HG02623 (cell line): ENCODE results near the gene SLC39A12.
A peak's percentile ranks its signal among the peaks of the same experiment; 100 is the strongest.

ENCODE experiments used
- ATAC-seq: cut with Tn5 transposase; IDR thresholded peaks from one replicate; pipeline ENCODE4 v1.9.1; 2021; ENCODE audit warnings: moderate library complexity; ENCODE audit not compliant: unreplicated experiment

Gene SLC39A12

GRCh38 chr10:17961551-17962422 lies 10.1 kb downstream of the SLC39A12 start:
- ATAC-seq: no peak

- no peak for ATAC-seq
Observed at GRCh38 chr10:17963431-17963830, 11.7 kb downstream of the SLC39A12 start.

- ATAC-seq: no peak
Observed at GRCh38 chr10:17965649-17966235, 14.0 kb downstream of the SLC39A12 start.

GRCh38 chr10:17974505-17974904 lies 22.8 kb downstream of the SLC39A12 start:
- no peak for ATAC-seq

- no peak for ATAC-seq
Observed at GRCh38 chr10:17980846-17981565, 29.3 kb downstream of the SLC39A12 start.

- no peak for ATAC-seq
Observed at GRCh38 chr10:17981766-17982380, 30.2 kb downstream of the SLC39A12 start.

GRCh38 chr10:17984056-17984455 lies 32.3 kb downstream of the SLC39A12 start:
- peak; percentile 78 for ATAC-seq

- ATAC-seq: no peak
Observed at GRCh38 chr10:17984563-17984962, 32.8 kb downstream of the SLC39A12 start.

- ATAC-seq: peak; percentile 88
Observed at GRCh38 chr10:17989908-17990767, 38.4 kb downstream of the SLC39A12 start.

GRCh38 chr10:17992266-17992665 lies 40.5 kb downstream of the SLC39A12 start:
- no peak for ATAC-seq

GRCh38 chr10:17993361-17993760 lies 41.6 kb downstream of the SLC39A12 start:
- ATAC-seq: no peak

- ATAC-seq: no peak
Observed at GRCh38 chr10:18000601-18001000, 48.9 kb downstream of the SLC39A12 start.

GRCh38 chr10:18005445-18005780 lies 53.7 kb downstream of the SLC39A12 start:
- no peak for ATAC-seq

- ATAC-seq: no peak
Observed at GRCh38 chr10:18005781-18006456, 54.2 kb downstream of the SLC39A12 start.

- ATAC-seq: no peak
Observed at GRCh38 chr10:18008986-18009385, 57.3 kb downstream of the SLC39A12 start.

GRCh38 chr10:18010050-18010449 lies 58.3 kb downstream of the SLC39A12 start:
- no peak for ATAC-seq

- ATAC-seq: no peak
Observed at GRCh38 chr10:18020523-18020922, 68.8 kb downstream of the SLC39A12 start.

- no peak for ATAC-seq
Observed at GRCh38 chr10:18021725-18022480, 70.2 kb downstream of the SLC39A12 start.
